AG10803 (cell line): ENCODE measurements around the gene NELL2.

ENCODE experiments used
- DNase-seq: peaks from one replicate; pipeline ENCODE4 v3.0.0; 2010; ENCODE audit warnings: low read depth
- H3K4me3 ChIP-seq: 2 replicates; pipeline ENCODE4 v1.5.1; 2011; ENCODE audit warnings: mild to moderate bottlenecking, low read length, control low read depth
- TF ChIP-seq, protein P1 (sequence below): conservative IDR thresholded peaks from 2 replicates; pipeline ENCODE4 v1.5.1; 2011; ENCODE audit warnings: mild to moderate bottlenecking, low read length, control low read depth, inconsistent platforms

NELL2 gene

DNA sequence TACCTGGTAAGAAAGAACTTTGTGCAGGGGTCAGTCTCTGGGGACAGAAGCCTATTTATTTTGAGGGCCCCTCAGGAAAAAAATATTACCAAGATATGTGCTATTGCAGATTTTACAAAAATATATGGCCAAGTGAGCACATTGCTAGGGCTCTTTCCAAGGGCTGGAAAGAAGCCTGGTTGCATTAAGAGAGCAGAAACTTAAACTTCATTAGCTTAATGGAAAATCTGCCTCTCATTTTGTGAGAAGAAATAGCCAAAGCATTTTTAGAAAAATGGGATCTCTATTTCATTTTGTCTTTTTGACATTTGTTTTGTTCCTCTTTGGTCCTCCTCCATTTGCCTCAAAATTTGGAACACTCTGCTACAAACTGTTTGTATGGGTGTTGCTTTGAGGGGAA, 283.5 kb downstream of the NELL2 start:
- no peak for DNase-seq
- TF ChIP-seq, protein P1, sequence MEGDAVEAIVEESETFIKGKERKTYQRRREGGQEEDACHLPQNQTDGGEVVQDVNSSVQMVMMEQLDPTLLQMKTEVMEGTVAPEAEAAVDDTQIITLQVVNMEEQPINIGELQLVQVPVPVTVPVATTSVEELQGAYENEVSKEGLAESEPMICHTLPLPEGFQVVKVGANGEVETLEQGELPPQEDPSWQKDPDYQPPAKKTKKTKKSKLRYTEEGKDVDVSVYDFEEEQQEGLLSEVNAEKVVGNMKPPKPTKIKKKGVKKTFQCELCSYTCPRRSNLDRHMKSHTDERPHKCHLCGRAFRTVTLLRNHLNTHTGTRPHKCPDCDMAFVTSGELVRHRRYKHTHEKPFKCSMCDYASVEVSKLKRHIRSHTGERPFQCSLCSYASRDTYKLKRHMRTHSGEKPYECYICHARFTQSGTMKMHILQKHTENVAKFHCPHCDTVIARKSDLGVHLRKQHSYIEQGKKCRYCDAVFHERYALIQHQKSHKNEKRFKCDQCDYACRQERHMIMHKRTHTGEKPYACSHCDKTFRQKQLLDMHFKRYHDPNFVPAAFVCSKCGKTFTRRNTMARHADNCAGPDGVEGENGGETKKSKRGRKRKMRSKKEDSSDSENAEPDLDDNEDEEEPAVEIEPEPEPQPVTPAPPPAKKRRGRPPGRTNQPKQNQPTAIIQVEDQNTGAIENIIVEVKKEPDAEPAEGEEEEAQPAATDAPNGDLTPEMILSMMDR: no peak
- H3K4me3 ChIP-seq: no peak overlapping the region

DNA sequence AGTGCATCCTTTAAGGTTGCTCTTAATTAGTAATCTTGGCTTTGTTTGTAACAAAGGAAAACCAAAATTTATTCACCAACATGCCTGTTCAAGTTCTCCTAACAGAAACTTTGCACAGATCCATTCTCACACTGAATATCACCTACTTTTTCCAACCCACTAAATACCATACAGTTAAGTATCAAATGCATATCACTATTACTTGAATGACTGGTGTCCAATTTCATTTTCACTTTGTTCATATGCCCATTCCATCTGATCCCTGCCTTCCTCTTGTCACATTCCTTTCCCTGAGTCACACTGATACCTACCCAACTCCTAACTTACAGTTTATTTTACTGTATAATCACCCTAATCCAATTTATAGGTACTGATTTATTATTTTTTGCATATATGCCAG, 286.4 kb downstream of the NELL2 start:
- no peak overlapping the region for H3K4me3 ChIP-seq
- TF ChIP-seq, protein P1: no peak
- DNase-seq: no peak

DNA sequence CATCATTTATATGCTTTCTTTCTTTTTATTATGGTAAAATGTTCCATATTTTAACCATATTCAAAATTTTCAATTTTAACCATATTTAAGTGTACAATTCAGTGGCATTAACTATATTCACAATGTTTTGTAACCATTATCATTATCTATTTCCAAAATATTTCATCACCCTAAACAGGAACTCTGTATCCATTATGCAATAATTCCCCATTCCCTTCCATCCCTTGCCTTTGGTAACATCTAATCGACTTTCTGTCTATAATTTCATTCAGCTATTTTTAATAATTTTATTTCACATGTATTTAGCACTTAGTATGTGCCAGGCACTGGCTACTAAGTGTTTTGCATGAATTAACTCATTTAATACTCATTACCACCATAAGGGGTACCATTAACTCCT, 287.5 kb downstream of the NELL2 start:
- TF ChIP-seq, protein P1: no peak
- no peak overlapping the region for H3K4me3 ChIP-seq
- DNase-seq: no peak

DNA sequence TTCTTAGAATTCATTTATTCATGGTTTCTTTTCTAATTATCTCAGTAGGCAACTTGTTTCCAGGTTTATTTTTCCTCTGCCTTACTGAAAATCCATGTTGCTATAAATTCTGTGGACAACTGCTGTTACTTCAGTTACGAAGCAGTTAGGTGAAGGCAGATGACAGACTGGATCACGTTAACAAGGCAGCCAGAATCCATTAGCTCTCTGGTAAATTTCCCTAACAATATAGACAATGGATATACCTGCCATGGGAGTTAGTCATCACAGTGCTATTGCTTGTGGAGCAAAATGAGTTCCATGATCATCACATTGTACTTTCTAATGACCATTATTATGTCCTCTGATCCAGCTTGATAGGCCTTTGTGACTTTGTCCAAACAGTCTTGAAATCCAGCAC, 291.5 kb downstream of the NELL2 start:
- TF ChIP-seq, protein P1: no peak

DNA sequence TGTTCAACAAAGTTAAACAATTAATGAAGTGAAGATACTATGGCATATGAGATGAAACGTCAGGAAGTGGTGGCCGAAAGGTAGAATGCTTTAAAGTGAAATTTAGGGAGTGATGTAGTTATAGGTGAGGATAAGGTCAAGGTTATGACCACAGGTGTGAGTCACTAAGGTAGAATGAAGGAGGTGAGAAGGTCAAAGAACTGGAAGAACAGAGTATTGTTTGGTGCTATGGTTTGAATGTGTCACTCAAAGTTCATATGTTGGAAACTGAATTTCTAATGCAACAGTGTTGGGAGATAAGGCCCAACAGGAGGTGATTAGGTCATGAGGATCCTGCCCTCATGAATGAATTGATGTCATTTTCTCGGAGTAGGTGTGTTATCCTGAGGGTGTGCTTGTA, 293.6 kb downstream of the NELL2 start:
- TF ChIP-seq, protein P1: no peak
- no peak for DNase-seq
- H3K4me3 ChIP-seq: no peak overlapping the region

More for the DNA sequence above, 291.5 kb downstream of the NELL2 start:
- H3K4me3 ChIP-seq: no peak overlapping the region
- no peak for DNase-seq

DNA sequence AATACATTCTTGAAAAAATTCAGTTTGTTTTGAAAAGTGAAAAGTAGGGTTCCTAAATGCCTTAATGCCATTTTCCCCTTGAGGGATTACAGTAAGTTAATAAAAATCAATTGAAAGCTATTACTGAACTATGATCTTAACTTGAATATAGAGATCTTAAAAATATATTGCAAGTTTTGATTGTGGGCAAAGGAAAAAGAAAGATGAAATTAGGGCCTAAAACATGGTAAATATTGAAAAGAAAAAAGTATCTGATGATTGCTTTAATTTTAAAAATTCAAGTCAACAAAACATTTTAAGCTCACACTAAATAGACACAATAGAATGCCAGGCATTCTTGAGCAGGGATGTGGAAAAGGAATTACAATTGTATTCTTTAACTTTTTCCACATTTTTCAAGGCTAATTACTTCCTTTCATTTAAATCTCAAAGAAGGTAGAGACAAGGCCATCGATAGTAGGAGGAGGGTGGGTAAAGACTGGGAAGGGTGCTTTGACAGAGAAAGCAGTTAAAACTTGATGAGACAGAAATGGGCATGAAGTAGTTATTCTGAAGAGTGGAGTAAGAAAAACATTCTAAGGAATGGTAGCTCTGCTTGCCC, 294.4 kb downstream of the NELL2 start:
- H3K4me3 ChIP-seq: no peak overlapping the region
- TF ChIP-seq, protein P1: no peak
- DNase-seq: no peak

DNA sequence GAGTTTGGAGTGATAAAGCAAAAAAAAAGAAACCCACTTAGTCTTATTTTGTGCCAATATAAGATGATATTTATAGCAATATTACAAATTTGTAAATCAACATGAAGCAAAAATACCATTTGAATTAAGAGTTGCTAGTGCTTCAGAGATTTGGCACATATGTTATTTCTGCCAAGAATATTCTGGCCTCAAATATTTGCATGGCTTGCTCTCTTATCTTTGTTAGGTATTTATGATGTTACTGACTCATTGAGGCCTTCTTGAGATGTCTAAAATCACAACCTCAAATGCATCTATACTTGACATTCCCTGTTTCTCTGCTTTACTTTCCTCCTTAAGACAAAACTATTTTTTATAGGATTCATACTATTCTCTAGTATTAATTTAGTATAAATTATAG, 301.5 kb downstream of the NELL2 start:
- H3K4me3 ChIP-seq: no peak overlapping the region
- TF ChIP-seq, protein P1: no peak
- DNase-seq: no peak
